CD14-positive monocyte (primary cell): ENCODE measurements around the gene IPPK. TPM values are rescaled to one million over a fixed set of nuclear protein-coding genes. Genes with fewer than 3 reads are reported as not detected.
A peak's percentile ranks its signal among the peaks of the same experiment; 100 is the strongest.
"Not testable (repeated sequence)": the region's sequence is repeated elsewhere in the genome, so short reads cannot be mapped to it uniquely, and the experiment has no call there.

ENCODE experiments used
- DNase-seq, 3 donors: peaks; one replicate each; pipeline ENCODE4 v3.0.0-alpha.2; 2011 to 2022
- H2AFZ ChIP-seq: 2 replicates; pipeline ENCODE4 v1.6.0; 2012; ENCODE audit warnings: mild to moderate bottlenecking, low read depth, low read length, inconsistent platforms; ENCODE audit not compliant: insufficient read depth, poor library complexity, severe bottlenecking
- H3K27ac ChIP-seq, 2 donors: 1 replicate in 1 of 2; 2 replicates in 1 of 2; pipeline ENCODE4 v1.5.1; 2012 to 2013; ENCODE audit warnings: low read length in 2 of 2, control low read depth in 1 of 2, inconsistent platforms in 1 of 2, low read depth in 1 of 2, mild to moderate bottlenecking in 1 of 2
- H3K27me3 ChIP-seq, 2 donors: one replicate each; pipeline versions ENCODE4 v1.6.0 to v1.6.1; 2011 to 2013; ENCODE audit warnings: low read length in 2 of 2; ENCODE audit not compliant: control insufficient read depth in 2 of 2, insufficient read depth in 2 of 2
- H3K36me3 ChIP-seq, 2 donors: replicated peaks in 1 of 2; 1 replicate in 1 of 2; 2 replicates in 1 of 2; pipeline versions ENCODE4 v1.5.1 to v1.6.1; 2012 to 2013; ENCODE audit warnings: low read length in 2 of 2, control low read depth in 1 of 2, inconsistent platforms in 1 of 2, mild to moderate bottlenecking in 1 of 2; ENCODE audit not compliant: insufficient read depth in 2 of 2, control insufficient read depth in 1 of 2
- H3K4me1 ChIP-seq, 2 donors: 1 replicate in 1 of 2; 2 replicates in 1 of 2; pipeline versions ENCODE4 v1.5.1 to v1.6.1; 2012 to 2013; ENCODE audit warnings: low read length in 2 of 2, control low read depth in 1 of 2, inconsistent platforms in 1 of 2, mild to moderate bottlenecking in 1 of 2, moderate library complexity in 1 of 2; ENCODE audit not compliant: insufficient read depth in 2 of 2, control insufficient read depth in 1 of 2
- H3K4me2 ChIP-seq: replicated peaks from 2 replicates; pipeline ENCODE3; 2012; ENCODE audit warnings: low read length, moderate library complexity, mild to moderate bottlenecking; ENCODE audit not compliant: poor library complexity, severe bottlenecking; ENCODE audit errors: extremely low read depth
- H3K4me3 ChIP-seq, 3 experiments: fragments of 200-600 bp in 1 of 3; sonication (generic) in 1 of 3; replicated peaks in 1 of 3; 1 replicate in 2 of 3; 2 replicates in 1 of 3; pipeline ENCODE4 v1.5.1; 2011 to 2013; ENCODE audit warnings: low read length in 3 of 3, mild to moderate bottlenecking in 3 of 3, control low read depth in 2 of 3, low read depth in 2 of 3, inconsistent platforms in 1 of 3, moderate library complexity in 1 of 3
- H3K79me2 ChIP-seq: 2 replicates; pipeline ENCODE4 v1.6.0; 2012; ENCODE audit warnings: mild to moderate bottlenecking, control low read depth, inconsistent platforms, low read length, moderate library complexity; ENCODE audit not compliant: insufficient read depth
- H3K9ac ChIP-seq: 2 replicates; pipeline ENCODE4 v1.6.0; 2017; ENCODE audit warnings: low read length, mild to moderate bottlenecking; ENCODE audit not compliant: insufficient read depth, poor library complexity, severe bottlenecking
- H3K9me3 ChIP-seq, 2 donors: replicated peaks in 1 of 2; 1 replicate in 1 of 2; 2 replicates in 1 of 2; pipeline versions ENCODE4 v1.5.1 to v1.6.1; 2012 to 2013; ENCODE audit warnings: low read length in 2 of 2, control low read depth in 1 of 2; ENCODE audit not compliant: control insufficient read depth in 1 of 2, insufficient read depth in 1 of 2
- H4K20me1 ChIP-seq: 2 replicates; pipeline ENCODE4 v1.6.0; 2012; ENCODE audit warnings: mild to moderate bottlenecking, low read length, control low read depth, moderate library complexity; ENCODE audit not compliant: insufficient read depth
- H3K27ac Mint-ChIP-seq, 7 donors: one replicate each; pipeline ENCODE4 v1.8.0; 2020; ENCODE audit warnings: mild to moderate bottlenecking in 7 of 7, mixed read lengths in 7 of 7, moderate library complexity in 6 of 7, inconsistent platforms in 2 of 7
- H3K27me3 Mint-ChIP-seq, 3 donors: one replicate each; pipeline ENCODE4 v1.8.0; 2021 to 2022; ENCODE audit warnings: low read depth in 3 of 3, mild to moderate bottlenecking in 3 of 3, mixed read lengths in 3 of 3, moderate library complexity in 3 of 3, inconsistent platforms in 1 of 3
- H3K36me3 Mint-ChIP-seq, 2 donors: one replicate each; pipeline ENCODE4 v1.8.0; 2020; ENCODE audit warnings: mixed read lengths in 2 of 2, inconsistent platforms in 1 of 2, mild to moderate bottlenecking in 1 of 2
- H3K4me1 Mint-ChIP-seq: one replicate; pipeline ENCODE4 v1.8.0; 2020; ENCODE audit warnings: mild to moderate bottlenecking, mixed read lengths
- H3K4me3 Mint-ChIP-seq, 2 donors: one replicate each; pipeline ENCODE4 v1.8.0; 2020; ENCODE audit warnings: mild to moderate bottlenecking in 2 of 2, mixed read lengths in 2 of 2, moderate library complexity in 1 of 2
- H3K9me3 Mint-ChIP-seq, 7 donors: one replicate each; pipeline ENCODE4 v1.8.0; 2020 to 2022; ENCODE audit warnings: mixed read lengths in 7 of 7, mild to moderate bottlenecking in 6 of 7, moderate library complexity in 6 of 7, inconsistent platforms in 2 of 7
- WGBS: methylation state at CpG from one replicate; pipeline ENCODE4 v1.1.5; 2013; ENCODE audit warnings: missing lambda C conversion rate; ENCODE audit not compliant: insufficient coverage; 5-methylcytosine and 5-hydroxymethylcytosine counted together
- intact Hi-C, 2 donors: fragments of 100-400 bp; cut with micrococcal nuclease; formaldehyde crosslinking; loops; one replicate each; pipeline versions ENCODE4 v1.15.0 to v1.15.1; 2023
- polyA plus RNA-seq, 3 donors: library from polyadenylated mRNA; depleted of rRNA in 1 of 3; unstranded in 2 of 3; stranded (reverse) in 1 of 3; fragments of 300-500 nt in 2 of 3; fragments of >200 nt in 1 of 3; fragmentation: Illumina TruSeq in 2 of 3; gene quantifications; 1 replicate in 2 of 3; 2 replicates in 1 of 3; pipeline ENCODE4 v1.2.3, GENCODE V29; 2012 to 2021
- TF ChIP-seq, protein P1 (sequence below): fragments of 200-600 bp; IDR thresholded peaks from one replicate; pipeline ENCODE4 v1.8.0; 2022; ENCODE audit warnings: antibody characterized with exemption, mild to moderate bottlenecking

Gene IPPK
- polyA plus RNA-seq, 3 donors, result 1.9 to 11.6 (median 3.2) TPM

DNA sequence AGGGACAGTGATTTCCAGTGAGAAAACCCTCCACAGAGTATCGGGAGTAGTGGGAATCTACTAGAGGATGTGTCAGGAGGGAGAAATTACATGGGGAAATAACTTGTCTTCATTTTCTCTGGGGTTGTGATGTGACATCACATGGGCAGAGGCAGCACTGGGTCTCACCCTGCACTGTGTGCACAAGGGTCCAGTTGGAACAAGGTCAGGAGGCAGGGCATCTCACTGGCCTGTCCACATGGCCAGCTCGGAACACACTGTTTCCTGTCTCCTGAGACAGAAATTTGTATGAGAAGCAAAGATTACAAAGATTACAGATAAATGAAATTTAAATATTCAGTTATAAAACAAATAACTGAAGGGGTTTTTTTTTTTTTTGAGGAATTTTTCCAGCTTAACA lies 71.5 kb downstream of the IPPK start:
- no CpG with 5 or more reads among the region's 2 CpGs for WGBS
- H3K36me3 ChIP-seq, result no peaks in the 10 kb centered on the region
- no peaks in the 10 kb centered on the region for H3K79me2 ChIP-seq
- DNase-seq, result no peak
- no peaks in the 10 kb centered on the region for H3K27me3 Mint-ChIP-seq
- peaks cover 21% of the 10 kb centered on the region for H3K4me1 Mint-ChIP-seq
- TF ChIP-seq, protein P1, sequence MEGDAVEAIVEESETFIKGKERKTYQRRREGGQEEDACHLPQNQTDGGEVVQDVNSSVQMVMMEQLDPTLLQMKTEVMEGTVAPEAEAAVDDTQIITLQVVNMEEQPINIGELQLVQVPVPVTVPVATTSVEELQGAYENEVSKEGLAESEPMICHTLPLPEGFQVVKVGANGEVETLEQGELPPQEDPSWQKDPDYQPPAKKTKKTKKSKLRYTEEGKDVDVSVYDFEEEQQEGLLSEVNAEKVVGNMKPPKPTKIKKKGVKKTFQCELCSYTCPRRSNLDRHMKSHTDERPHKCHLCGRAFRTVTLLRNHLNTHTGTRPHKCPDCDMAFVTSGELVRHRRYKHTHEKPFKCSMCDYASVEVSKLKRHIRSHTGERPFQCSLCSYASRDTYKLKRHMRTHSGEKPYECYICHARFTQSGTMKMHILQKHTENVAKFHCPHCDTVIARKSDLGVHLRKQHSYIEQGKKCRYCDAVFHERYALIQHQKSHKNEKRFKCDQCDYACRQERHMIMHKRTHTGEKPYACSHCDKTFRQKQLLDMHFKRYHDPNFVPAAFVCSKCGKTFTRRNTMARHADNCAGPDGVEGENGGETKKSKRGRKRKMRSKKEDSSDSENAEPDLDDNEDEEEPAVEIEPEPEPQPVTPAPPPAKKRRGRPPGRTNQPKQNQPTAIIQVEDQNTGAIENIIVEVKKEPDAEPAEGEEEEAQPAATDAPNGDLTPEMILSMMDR, result no peak
- peak overlapping the region in 2 of 7 donors; percentile 32 to 72 for H3K27ac Mint-ChIP-seq
- peak overlapping the region in 1 of 2 donors; percentile 13 for H3K27ac ChIP-seq
- H3K27me3 ChIP-seq, result no peaks in the 10 kb centered on the region
- no peaks in the 10 kb centered on the region for H4K20me1 ChIP-seq
- no peak overlapping the region for H3K4me2 ChIP-seq
- peaks cover 0 to under 1% of the 10 kb centered on the region in 2 donors for H3K36me3 Mint-ChIP-seq
- peaks cover 0 to 7% (median under 1%) of the 10 kb centered on the region in 7 donors for H3K9me3 Mint-ChIP-seq
- H2AFZ ChIP-seq, result peak overlapping the region; percentile 49
- no peak overlapping the region for H3K4me3 ChIP-seq
- no peaks in the 10 kb centered on the region for H3K9me3 ChIP-seq
- no peak overlapping the region for H3K4me3 Mint-ChIP-seq
- no peak overlapping the region for H3K9ac ChIP-seq
- peaks cover 15 to 23% of the 10 kb centered on the region in 2 donors for H3K4me1 ChIP-seq
- intact Hi-C loops, result no loop called here

DNA sequence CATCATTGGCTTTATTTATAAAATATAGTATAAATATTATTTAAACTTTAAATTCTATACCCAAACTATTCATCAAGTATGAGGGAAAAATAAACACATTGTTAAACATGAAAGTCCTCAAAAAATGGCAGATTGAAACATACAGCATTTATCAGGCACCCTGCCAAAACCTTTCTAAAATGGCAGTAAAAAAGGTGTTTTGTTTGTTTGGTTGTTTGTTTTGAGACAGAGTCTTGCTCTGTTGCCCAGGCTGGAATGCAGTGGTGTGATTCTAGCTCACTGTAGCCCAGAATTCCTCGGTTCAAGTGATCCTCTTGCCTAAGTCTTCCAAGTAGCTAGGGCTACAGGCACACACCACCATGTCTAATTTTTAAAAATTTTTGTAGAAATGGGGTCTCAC lies 74.0 kb downstream of the IPPK start:
- WGBS, result no CpG with 5 or more reads among the region's 1 CpG
- intact Hi-C loops, result no loop called here
- TF ChIP-seq, protein P1, result no peak
- H3K4me1 Mint-ChIP-seq, result peaks cover 37% of the 10 kb centered on the region
- no peak overlapping the region for H3K4me2 ChIP-seq
- H3K27ac ChIP-seq, result no peak overlapping the region
- H3K36me3 Mint-ChIP-seq, result peaks cover 0 to 2% of the 10 kb centered on the region in 2 donors
- H3K9me3 Mint-ChIP-seq, result peaks cover 0 to 3% (median 0%) of the 10 kb centered on the region in 7 donors
- DNase-seq, result no peak
- H3K27me3 Mint-ChIP-seq, result no peaks in the 10 kb centered on the region
- H3K27ac Mint-ChIP-seq, result no peak overlapping the region
- H3K79me2 ChIP-seq, result no peaks in the 10 kb centered on the region
- H2AFZ ChIP-seq, result no peak overlapping the region
- H3K4me3 ChIP-seq, result no peak overlapping the region
- no peaks in the 10 kb centered on the region for H3K36me3 ChIP-seq
- peaks cover 20 to 29% of the 10 kb centered on the region in 2 donors for H3K4me1 ChIP-seq
- no peaks in the 10 kb centered on the region for H3K9me3 ChIP-seq
- H3K9ac ChIP-seq, result no peak overlapping the region
- no peaks in the 10 kb centered on the region for H3K27me3 ChIP-seq
- H3K4me3 Mint-ChIP-seq, result no peak overlapping the region
- no peaks in the 10 kb centered on the region for H4K20me1 ChIP-seq

DNA sequence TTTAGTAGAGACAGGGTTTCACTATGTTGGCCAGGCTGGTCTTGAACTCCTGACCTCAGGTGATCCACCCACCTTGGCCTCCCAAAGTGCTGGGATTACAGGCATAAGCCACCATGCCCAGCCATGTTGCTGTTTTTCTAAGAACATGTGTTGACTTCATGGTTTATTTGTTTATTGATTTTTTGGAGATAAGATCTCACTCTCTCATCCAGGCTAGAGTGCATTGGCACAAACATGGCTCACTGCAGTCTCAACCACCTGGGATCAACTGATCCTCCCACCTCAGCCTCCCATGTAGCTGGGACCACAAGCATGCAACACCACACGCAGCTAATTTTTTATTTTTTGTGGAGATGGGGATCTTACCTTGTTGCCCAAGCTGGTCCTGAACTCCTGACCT lies 74.9 kb downstream of the IPPK start:
- H4K20me1 ChIP-seq, H3K9me3 ChIP-seq, H2AFZ ChIP-seq, H3K4me3 ChIP-seq, DNase-seq, H3K27ac Mint-ChIP-seq, intact Hi-C loops, H3K4me2 ChIP-seq, H3K27me3 ChIP-seq, H3K36me3 Mint-ChIP-seq, H3K9ac ChIP-seq, H3K9me3 Mint-ChIP-seq, H3K4me3 Mint-ChIP-seq, H3K79me2 ChIP-seq, H3K27me3 Mint-ChIP-seq, H3K36me3 ChIP-seq, H3K27ac ChIP-seq: not testable (repeated sequence)
- peaks cover 27 to 37% of the 10 kb centered on the region in 2 donors for H3K4me1 ChIP-seq
- peaks cover 45% of the 10 kb centered on the region for H3K4me1 Mint-ChIP-seq
- no CpG with 5 or more reads among the region's 1 CpG for WGBS
